ENCODE measurements around the gene ZNF428.

DNA sequence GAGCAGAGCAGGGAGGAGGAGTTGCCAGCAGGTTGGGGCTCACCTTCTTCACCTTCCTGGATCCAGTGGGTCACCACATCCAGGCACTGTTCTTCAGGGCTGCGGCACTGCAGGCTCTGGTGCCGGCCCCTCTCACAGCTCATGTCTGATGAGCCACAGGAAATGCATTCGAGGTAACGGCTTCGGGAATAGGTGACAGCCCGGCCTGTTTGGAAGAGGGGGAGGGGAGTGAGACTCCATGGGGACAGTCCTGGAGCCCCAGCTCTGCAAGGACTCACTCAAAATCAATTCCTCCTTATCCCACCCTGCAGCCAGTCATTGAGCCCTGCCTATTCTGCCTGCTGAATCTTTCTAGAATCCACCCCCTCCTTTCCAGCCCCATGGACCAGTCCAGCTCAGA is 37.0 kb upstream of the ZNF428 start:
- TF ChIP-seq, protein P1, sequence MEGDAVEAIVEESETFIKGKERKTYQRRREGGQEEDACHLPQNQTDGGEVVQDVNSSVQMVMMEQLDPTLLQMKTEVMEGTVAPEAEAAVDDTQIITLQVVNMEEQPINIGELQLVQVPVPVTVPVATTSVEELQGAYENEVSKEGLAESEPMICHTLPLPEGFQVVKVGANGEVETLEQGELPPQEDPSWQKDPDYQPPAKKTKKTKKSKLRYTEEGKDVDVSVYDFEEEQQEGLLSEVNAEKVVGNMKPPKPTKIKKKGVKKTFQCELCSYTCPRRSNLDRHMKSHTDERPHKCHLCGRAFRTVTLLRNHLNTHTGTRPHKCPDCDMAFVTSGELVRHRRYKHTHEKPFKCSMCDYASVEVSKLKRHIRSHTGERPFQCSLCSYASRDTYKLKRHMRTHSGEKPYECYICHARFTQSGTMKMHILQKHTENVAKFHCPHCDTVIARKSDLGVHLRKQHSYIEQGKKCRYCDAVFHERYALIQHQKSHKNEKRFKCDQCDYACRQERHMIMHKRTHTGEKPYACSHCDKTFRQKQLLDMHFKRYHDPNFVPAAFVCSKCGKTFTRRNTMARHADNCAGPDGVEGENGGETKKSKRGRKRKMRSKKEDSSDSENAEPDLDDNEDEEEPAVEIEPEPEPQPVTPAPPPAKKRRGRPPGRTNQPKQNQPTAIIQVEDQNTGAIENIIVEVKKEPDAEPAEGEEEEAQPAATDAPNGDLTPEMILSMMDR (IDR thresholded peaks at IDR 0.05; ENCODE audit: insufficient read depth, low read depth, low read length): no peak
- TF ChIP-seq EZH2 (IDR thresholded peaks at IDR 0.05; ENCODE audit: insufficient read depth, low read length): no peak

Data from astrocyte (in vitro differentiated cells and primary cell).